Bone marrow (tissue), 2 donors: ENCODE results near the gene RPS19BP1.

Source experiments
- DNase-seq, 2 donors: peaks; one replicate each; lab custom pipeline; 2025; lab: John Stamatoyannopoulos, UW

Gene RPS19BP1

DNA sequence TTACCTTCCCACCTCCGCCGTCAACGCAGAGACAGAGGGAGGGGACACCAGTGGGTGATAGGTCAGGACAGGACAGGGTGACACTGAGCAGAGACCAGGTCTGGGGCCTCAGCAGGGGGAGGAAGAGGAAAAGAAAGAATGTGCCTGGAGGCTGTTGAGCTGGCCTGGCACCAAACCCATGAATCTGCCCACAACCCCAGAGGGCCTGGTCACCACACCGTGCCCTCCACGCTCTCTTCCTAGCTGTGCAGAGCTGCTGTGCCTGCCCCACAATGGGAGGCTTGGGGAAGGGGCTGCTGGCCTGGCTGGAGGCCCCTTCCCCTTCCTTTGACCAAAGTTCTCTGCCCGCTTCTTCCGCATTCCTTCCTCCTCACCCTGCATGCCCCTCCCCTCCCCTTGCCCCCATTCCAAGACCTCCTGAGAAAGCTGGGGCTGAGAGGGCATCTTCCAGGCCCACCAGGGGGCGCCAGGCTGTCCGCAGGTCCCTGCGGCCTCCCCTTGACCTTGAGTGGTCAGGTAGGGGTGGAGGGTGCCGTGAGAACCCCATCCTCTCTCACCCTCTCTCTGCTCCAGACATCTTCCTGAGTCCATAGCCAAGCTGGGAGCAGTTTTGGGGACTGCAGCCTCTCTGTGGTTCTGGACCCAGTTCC, 27.0 kb upstream of the RPS19BP1 start:
- DNase-seq: no peak

DNA sequence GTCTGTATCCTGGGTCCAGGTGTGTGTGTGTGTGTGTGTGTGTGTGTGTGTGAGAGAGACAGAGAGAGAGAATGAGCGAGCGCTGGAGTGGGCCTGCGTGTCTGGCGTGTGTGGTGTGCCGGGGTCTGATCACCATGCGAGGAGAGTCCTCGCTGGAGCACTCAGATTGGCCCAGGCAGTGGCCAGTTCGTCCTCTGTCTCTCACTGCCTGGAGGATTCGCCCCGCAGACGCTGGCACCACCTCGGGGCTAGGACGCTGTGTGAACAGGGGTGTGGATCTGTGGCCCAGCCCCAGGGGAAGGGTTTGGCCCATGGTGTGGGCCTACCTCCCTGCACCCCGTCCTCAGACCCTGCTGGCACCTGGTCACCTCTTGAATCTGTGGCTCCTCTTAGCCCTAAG, 26.4 kb upstream of the RPS19BP1 start:
- DNase-seq: no peak

DNA sequence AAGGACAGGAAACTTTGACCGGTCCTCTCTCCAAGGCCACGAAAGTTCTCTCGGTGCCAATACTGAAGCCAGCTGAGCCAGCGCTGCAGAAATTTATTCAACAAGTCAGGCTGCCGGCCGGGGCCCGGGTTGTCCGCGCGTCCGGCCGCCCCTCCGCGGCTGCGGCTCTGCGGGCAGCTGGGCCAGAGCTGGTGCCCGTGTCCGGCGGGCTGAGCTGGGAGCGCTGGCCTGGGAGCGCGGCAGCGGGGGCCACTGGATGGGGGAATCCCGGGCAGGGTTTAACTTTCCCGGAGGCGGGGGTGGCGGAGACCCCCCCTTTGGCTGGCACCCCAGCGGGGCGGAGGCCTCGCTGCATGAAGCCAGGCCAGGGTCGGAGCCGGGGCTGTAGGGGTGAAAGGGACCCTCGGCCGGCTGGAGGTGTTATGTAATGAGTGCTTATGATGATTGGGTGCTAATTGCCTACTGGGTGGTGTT, 25.7 kb upstream of the RPS19BP1 start:
- no peak for DNase-seq

DNA sequence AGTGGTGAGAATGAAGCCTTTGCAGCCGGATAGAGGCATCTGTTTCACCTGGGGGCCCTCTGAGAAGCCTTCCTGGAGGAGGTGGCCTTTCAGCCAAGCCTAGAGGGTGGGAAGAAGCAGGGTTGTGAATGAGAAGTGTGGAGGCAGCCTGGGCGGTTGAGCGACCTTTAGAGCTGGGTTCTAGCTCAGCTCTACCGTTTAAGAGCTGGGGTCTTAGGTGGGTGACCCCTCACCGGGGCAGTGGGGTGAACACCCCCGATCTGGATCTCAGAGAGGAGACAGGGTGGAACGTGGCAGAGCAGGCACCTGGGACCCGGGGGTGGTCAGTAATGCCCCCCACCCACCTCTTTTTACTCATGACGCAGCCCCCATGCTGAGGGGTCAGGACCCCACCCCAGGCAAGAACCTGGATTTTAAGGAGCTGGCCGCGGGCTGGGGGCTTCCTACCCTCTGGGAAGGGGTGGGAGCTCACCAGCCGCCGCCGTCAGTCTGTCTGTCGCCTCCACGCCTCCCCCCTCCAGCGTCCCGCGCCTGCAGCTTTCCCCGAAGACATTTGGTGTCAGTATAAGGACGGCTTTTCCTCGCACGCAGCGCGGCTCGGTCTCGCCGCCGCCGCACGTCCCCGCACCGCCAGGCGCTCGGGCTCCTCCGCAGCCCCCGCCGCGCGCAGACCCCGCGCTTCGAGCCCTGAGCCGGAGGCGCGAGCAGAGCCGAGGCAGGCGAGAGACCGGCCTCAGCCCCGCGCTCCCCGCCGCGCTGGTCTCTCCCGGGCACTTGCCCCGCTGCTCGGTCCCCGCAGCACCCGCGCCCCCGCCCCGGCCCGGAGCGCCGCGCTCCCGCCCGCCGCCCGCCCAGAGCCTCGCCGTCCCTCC, 24.7 kb upstream of the RPS19BP1 start:
- DNase-seq: no peak

- DNase-seq: no peak
These were observed 21.6 kb upstream of the RPS19BP1 start for GRCh38 chr22:39554151-39554550.

DNA sequence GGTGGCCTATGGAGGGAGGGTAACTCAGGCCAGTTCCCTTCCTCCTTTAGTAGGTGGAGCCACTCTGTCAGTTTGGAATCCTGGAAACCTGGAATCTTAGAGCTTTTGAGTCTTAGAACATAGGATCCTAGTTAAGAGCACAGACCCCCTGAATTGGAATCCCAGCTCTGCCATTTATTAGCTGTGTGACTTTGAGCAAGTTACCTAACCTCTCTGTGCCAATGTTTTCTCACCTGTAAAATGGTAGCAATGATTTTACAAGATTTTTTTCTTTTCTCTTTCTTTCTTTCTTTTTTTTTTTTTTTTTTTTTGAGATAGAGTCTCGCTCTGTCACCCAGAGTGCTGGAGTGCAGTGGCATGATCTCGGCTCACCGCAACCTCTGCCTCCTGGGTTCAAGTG, 20.9 kb upstream of the RPS19BP1 start:
- no peak for DNase-seq

GRCh38 chr22:39547587-39547947, 15.0 kb upstream of the RPS19BP1 start:
- DNase-seq: no peak

GRCh38 chr22:39546889-39547586, 14.5 kb upstream of the RPS19BP1 start:
- peak in 1 of 2 donors; percentile 50 for DNase-seq

GRCh38 chr22:39545386-39546365, 13.1 kb upstream of the RPS19BP1 start:
- peak; percentile 6 to 27 for DNase-seq

GRCh38 chr22:39543095-39543494, 10.5 kb upstream of the RPS19BP1 start:
- DNase-seq: peak in 1 of 2 donors; percentile 71

DNA sequence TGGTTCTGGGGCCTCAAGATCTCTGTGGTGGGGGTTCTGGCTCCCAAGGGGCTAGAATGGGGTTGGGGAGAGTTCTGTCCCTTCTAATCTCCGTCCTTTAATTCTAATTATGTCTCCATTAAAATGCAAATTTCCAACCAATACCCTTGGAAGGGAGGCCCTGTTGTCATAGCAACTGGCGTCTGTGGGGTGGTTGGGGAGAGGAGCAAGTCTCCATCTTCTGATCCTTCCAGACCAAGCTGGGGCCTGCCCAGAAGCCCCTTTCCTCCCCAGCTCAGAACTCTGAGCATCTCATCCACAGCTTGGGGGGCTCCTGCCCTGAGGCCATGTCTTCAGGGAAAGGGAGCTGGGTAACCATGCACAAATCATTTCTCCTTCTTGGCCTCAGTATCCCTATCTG, 5.4 kb upstream of the RPS19BP1 start:
- no peak for DNase-seq

DNA sequence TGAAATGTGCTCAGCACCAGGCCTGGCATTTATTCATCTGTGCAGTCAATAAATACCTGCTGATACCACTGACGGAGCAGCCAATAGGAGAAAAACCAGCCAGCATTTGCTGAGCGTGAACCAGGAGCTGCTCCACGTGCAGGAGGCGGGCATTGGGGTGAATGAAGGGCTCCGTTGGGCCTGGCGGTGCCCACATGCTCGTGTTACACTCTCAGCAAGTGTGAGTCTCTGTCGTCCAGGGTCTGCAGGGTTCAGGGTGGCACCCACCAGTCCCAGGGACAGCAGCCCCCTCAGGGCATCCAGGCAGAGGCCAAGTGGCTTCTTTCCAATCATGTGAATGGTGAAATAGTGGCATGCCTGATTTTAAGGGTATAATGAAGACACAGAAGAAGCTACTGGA, 4.2 kb upstream of the RPS19BP1 start:
- DNase-seq: no peak

DNA sequence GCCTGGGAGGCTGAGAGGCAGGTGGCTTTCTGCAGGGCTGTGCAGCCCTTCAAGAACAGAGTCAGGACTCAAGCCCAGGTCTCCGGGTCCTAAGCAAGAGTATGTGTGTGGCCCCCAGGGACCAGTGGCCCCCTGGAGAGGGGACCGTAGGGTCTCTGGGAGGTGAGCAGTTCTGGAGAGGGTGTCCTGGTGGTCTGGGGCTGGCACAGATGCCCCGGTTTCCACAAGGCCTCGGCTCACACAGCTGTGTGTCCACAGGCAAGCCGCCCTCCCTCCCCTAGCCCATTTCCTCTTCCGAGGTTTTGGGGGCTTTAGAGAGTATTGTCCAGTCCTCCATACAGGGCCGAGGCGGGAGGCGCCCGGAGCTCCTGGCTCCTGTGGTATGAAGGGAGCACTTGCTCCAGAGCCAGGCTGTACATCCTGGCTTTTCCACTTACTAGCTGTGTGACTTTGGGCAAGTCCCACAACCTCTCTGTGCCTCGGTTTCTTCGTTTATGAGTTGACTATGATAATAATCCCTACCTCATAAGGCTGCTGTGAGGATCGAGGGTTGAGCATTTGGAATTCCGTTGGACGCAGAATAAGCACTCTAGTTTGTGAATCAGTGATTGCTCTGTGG, 3.4 kb upstream of the RPS19BP1 start:
- DNase-seq: no peak

DNA sequence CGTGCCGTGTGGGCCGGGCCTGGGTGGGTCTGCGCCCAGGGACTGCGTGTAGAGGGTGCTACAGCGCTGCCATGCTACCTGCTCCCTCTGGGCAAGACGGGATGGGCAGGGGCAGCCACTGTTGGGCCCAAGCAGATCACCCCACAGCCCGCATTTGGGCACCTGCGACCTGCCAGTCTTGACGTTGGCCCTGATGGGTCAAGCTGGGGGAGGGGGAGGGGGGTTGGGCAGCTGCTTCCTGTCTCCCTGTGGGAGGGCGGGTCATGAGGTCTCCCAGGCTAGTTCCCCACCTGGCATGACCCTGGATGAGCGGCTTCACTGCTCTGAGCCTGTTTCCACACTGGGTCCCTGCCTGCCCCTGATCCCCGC, 2.8 kb upstream of the RPS19BP1 start:
- DNase-seq: no peak

DNA sequence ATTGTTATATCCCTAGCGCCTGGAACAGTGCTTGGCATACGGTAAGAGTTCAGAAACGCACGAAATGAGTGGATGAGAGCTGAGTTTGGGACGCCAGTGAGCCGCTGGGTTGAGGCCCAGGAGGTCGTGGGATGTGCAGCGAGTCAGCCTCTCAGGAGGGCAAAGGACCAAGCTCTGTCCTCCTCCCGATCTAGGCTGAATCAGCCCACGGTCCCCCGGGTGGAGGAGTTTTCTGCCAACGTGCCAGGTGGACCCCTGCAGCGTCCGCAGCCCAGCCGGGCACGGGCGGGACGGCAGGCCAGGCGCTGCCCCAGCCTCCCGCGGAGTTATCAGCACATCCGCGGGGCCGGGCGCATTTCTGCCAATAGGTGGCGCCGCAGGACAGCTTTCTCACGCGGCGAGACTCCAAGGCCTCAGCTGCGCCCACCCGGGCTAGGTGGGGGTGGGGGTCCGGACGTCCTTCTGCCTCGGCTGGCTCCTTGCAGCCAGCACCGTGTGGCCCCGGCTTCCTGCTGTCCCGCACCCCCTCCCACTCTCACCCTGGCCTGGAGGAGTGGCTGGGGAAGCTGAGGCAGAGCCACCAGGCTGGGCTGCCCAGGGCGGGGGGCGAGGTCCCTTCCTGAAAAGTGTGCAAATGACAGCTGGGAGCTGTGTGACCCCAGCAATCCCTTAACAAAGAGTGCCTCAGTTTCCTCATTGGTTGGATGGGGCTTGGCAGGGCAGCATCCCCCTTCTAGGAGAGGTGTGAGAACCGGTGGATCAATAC, 2.2 kb upstream of the RPS19BP1 start:
- peak; percentile 27 to 29 for DNase-seq

DNA sequence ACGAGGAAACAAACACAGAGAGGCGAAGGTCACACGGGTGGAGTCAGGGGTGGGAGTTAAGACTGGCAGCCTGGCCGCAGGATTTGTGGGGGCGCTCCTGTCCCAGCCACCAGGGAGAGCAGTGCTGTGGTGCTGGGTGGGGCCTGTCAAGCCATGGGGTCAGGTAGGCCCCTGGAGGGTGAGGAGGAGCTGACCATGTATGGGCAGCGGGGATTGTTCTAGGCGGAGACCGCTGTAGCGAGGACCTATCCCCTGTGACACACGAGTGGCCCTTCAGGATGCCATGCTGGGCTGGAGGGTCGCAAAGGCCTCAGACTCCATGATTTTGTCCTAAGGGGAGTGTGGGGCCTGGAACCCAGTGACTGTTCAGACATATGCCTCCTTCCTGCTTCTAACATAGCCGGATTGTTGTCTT, 1.6 kb upstream of the RPS19BP1 start:
- DNase-seq: no peak

DNA sequence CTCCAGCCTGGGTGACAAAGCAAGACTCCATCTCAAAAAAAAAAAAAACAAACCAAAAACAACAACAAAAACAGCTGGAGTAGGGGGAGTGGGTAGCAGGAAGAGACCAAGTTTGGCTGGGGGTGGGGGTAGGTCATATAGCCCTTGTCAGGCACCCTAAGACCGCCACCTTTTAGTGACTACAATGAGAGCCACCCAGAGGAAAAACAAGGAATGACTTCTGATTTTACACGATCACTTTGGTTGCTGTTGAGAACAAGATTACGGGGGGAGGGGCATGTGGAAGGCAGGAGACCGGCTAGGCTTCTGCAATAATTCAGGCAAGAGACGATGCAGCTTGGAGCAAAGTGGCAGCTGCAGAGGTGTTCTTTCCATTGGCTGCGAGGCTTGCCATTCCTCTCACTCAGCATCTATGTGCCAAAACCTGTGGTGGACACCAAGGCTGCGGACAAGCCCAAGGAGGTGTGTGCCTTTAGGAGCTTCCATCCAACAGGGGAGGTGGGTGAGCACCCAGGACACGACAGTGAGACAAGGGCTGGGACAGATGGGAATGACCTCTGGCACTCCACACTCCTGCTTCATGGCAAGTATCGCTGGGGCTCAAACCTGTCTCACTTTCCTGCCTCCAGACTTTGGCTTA, 1.7 kb downstream of the RPS19BP1 start:
- peak in 1 of 2 donors; percentile 22 for DNase-seq

DNA sequence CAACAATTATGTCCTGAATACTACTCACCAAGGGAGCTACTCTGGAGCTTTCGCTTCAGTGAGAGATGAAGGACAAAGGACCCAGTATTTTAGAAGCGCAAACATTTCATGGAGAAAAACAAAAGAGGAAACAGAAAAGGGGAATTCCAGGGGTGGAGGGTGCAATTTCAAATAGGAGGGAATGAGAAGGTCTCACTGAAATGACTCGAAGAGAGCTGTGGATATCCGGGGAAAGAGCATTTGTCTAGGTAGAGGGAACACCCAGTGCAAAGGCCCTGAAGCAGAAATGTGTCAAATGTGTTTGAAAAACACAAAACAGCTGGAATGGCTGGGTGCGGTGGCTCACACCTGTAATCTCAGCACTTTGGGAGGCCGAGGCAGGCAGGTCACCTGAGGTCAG, 2.4 kb downstream of the RPS19BP1 start:
- no peak for DNase-seq

GRCh38 chr22:39529487-39529851, 3.1 kb downstream of the RPS19BP1 start:
- no peak for DNase-seq
